GM18951 (cell line): ENCODE data around the gene TICAM1.
"Not testable (repeated sequence)": the region's sequence is repeated elsewhere in the genome, so short reads cannot be mapped to it uniquely, and the experiment has no call there.

ENCODE experiments used
- POLR2A ChIP-seq: IDR thresholded peaks from 4 replicates; pipeline ENCODE4 v1.6.1; 2011; ENCODE audit warnings: mild to moderate bottlenecking; ENCODE audit not compliant: insufficient read length, insufficient read depth; ENCODE audit errors: extremely low read depth
- in situ Hi-C: fragments of 300-500 bp; cut with MboI; formaldehyde crosslinking; loops from one replicate; pipeline ENCODE4 v1.12.0; 2022; ENCODE audit warnings: low sequenced_read_pairs, mixed read lengths, inconsistent platforms; ENCODE audit not compliant: unreplicated experiment

Gene TICAM1

DNA sequence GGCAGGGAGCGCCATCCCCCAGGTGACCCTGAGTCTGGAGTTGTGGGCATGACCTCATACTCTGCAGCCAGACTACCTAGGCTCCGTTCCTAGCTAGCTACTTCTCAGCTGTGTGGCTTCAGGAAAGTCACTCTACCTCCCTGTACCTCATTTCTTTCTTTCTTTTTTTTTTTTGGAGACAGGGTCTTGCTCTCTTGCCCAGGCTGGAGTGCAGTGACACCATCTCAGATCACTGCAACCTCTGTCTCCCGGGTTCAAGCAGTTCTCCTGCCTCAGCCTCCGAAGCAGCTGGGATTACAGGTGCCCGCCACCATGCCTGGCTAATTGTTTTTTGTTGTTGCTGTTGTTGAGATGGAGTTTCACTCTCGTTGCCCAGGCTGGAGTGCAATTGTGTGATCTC, 21.0 kb upstream of the TICAM1 start:
- TF ChIP-seq POLR2A: no peak
- in situ Hi-C loops: loop anchor here (10.0 kb wide), 1 partner anchor 48 kb away; no protein-coding TSS in a partner anchor

GRCh38 chr19:4851551-4852290, 20.2 kb upstream of the TICAM1 start:
- no peak for TF ChIP-seq POLR2A
- in situ Hi-C loops: loop anchor here (10.0 kb wide), 1 partner anchor 47 kb away; no protein-coding TSS in a partner anchor

DNA sequence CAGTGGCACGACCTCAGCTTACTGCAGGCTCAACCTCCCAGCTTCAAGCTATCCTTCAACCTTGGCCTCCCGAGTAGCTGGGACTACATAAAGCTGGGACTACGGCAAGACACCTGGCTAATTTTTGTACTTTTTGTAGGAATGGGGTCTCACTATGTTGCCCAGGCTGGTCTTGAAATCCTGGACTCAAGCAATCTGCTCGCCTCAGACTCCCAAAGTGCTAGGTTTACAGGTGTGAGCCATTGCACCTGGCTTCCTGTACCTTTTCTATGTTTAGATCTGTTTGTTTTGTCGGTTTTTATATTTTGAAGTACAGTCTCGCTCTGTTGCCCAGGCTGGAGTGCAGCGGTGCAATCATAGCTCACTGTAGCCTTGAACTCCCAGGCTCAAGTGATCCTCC, 17.5 kb upstream of the TICAM1 start:
- in situ Hi-C loops: no loop called here
- TF ChIP-seq POLR2A: no peak

DNA sequence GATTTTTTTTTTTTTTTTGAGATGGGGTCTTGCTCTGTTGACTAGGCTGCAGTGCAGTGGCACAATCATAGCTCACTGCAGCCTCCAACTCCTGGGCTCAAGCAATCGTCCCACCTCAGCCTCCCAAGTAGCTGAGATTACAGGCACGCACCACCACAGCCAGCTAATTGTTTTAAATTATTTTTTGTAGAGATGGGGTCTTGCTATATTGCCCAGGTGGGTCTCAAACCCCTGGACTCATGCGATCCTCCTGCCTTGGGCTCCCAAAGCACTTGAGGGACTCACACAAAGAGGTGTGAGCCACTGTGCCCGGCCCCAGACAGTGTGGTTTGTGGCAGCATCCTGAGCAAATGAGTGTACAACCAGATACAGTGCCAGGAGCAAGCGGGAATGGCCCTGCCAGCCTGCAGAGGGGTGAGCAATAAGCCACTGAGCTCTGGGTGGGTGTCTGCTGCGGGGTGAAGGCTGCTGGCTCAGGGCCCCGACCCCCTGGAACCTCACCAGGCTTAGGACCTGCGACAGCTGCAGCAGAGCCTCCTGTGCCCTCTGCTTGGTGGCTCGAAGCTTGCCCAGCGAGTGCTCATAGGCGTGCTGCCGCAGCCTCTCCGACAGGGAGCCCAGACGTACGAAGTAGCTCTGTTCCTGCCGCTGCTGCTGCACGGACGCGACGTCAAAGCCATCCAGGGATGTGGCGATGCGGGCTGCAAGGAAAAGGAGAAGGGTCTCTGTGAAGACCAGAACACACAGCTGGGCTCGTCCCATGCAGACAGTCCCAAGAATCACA, 15.9 kb upstream of the TICAM1 start:
- no peak for TF ChIP-seq POLR2A
- in situ Hi-C loops: no loop called here

DNA sequence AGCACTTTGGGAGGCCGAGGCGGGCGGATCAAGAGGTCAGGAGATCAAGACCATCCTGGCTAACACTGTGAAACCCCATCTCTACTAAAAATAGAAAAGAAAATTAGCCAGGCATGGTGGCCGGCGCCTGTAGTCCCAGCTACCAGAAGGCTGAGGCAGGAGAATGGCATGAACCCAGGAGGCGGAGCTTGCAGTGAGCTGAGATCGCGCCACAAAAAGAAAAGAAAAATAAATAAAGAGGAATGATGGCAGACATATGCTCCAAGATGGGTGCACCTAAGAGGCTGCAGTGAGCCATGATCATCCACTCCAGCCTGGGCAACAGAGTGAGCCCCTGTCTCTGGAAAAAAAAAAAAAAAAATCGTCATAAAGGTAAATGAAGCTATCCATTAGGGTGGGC, 14.5 kb upstream of the TICAM1 start:
- in situ Hi-C loops: not testable (repeated sequence)

DNA sequence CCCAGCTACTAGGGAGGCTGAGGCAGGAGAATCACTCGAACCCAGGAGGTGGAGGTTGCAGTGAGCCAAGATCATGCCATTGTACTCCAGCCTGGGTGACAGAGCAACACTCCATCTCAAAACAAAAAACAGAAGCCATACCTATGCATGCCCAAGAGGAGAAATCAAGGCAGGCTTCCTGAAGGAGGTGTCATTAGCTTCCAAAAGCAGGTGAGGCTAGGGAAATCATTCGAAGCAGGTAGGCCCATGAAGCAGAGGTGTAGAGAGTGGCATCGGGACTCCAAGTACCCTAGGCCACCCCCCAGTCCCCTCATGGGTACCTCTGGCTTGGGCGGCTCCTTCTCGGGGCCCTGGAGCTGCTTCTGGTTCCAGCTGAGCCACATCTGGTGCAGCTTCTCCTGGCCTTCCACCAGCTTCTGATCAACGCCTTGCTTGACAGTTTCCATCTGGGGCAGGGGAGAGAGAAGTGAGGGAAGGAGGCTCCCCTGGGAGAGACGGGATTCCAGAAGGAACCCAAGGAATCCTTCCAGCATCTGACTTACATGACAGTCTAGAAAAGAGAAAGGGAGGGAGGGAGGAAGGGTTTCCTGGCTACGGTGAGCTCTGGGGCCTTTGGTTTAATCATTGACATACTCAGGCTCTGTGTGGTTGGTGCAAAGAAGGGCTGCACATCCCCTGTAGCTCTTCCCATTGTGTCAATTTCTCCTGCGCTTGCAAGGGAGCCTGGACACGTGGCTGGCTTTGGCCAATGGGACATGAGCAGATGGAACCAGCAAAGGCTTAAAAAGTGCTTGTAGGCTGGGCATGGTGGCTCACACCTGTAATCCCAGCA, 13.1 kb upstream of the TICAM1 start:
- in situ Hi-C loops: no loop called here
- no peak for TF ChIP-seq POLR2A

DNA sequence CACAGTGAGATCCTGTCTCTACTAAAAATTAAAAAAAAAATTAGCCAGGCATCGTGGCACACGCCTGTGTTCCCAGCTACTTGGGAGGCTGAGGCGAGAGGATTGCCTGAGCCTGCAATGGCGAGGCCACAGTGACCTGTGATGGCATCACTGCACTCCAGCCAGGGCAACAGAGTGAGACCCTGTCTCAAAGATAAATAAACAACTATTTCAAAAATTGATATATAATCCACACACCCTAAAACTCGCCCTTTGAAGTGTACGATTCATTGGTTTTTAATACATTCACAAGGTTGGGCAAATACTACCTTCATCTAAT, 12.1 kb upstream of the TICAM1 start:
- TF ChIP-seq POLR2A: no peak
- in situ Hi-C loops: no loop called here

DNA sequence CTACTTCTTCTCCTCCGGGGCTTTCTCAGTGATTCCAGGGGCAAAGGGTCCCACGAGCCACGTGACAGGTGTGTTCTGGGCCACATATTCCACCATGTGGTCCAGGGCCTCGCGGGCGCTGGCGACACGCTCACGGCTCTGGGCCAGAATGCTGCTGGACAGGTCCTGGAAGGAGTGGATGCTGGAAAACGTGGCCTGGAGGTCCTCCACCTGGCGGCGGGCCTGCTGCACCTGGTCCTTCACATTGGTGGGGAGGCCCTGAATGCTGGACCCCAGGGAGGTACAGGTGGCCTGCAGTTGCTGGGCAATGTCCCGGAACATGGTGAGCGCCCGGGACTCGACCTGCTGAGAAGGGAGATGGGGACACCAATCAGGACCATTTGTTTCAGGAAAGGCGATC, 7.7 kb upstream of the TICAM1 start:
- in situ Hi-C loops: no loop called here
- TF ChIP-seq POLR2A: no peak

DNA sequence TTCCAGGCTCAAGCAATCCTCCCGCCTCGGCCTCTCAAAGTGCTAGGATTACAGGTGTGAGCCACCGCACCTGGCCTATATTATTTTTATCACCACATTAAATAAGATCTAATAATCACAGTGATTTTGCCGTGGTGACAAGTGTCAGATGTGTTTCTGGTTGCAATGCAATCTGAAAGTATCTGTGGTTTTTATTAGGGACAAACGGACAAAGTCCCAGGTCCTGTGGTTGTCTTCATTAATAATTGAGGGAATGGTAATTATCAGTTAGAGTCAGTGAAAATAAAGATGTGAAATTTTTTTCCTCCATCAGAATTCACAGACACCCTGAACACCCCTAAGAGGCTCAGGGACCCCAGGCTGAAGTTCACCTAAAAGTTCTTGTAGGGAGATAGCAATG, 1.3 kb upstream of the TICAM1 start:
- in situ Hi-C loops: no loop called here
- no peak for TF ChIP-seq POLR2A

- in situ Hi-C loops: not testable (repeated sequence)
These were observed 448 bp upstream of the TICAM1 start for GRCh38 chr19:4831979-4832340.

GRCh38 chr19:4830768-4831265, 695 bp downstream of the TICAM1 start:
- TF ChIP-seq POLR2A: no peak
- in situ Hi-C loops: no loop called here

DNA sequence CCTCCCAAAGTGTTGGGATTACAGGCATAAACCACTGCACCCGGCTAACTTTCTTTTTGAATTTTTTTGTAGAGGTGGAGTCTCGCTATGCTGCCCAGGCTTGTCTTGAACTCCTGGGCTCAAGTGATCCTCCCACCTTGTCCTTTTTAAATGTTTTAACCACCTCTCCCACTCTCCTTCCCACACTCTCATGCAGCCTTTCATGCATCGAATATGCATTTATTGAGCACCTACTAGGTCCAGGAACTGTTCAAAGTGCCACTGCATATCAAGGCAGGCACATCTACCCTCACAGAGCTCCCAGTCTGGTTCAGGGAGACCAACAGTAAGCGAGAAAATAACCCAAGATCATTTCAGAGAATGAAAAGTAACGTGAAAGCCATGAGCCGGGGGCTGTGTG, 1.2 kb downstream of the TICAM1 start:
- in situ Hi-C loops: no loop called here
- TF ChIP-seq POLR2A: no peak

GRCh38 chr19:4829001-4829712, 2.4 kb downstream of the TICAM1 start:
- in situ Hi-C loops: no loop called here
- TF ChIP-seq POLR2A: peak; percentile 22

- TF ChIP-seq POLR2A: no peak
- in situ Hi-C loops: no loop called here
These were observed 7.9 kb downstream of the TICAM1 start for GRCh38 chr19:4823577-4823976.

DNA sequence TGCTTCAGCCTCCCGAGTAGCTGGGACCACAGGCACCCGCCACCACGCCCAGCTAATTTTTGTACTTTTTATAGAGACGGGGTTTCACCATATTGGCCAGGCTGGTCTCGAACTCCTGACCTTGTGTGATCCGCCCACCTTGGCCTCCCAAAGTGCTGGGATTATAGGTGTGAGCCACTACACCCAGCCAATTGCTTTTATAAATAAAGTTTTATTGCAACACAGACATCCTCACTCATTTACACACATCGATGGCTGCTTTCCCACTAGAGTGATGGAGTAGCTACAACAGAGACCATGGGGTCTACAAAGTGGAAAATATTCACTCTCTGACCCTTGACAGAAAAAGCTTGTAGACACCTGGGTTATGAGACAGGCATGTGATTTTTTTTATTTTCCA, 9.2 kb downstream of the TICAM1 start:
- in situ Hi-C loops: not testable (repeated sequence)
